Activated CD4-positive, alpha-beta T cell treated with anti-CD3 and anti-CD28 coated beads, Interleukin-2, amount 50 U/mL, for 1 hour (primary cell): ENCODE results near the gene ICOSLG.
"Not testable (repeated sequence)": the region's sequence is repeated elsewhere in the genome, so short reads cannot be mapped to it uniquely, and the experiment has no call there.

Experiments used
- DNase-seq: peaks from one replicate; pipeline ENCODE4 v3.0.0-alpha.2; 2020

The ICOSLG gene

GRCh38 chr21:44263768-44264167 is 23.0 kb upstream of the ICOSLG start:
- no peak for DNase-seq

GRCh38 chr21:44263221-44263760 is 22.5 kb upstream of the ICOSLG start:
- no peak for DNase-seq

- DNase-seq: no peak
Observed at GRCh38 chr21:44262338-44263056, 21.8 kb upstream of the ICOSLG start.

GRCh38 chr21:44261675-44262295 is 21.0 kb upstream of the ICOSLG start, which contains the start of gene DNMT3L:
TSS of gene DNMT3L (minus strand) at chr21:44261897. CDS start at chr21:44261259, 638 bp downstream.
- DNase-seq: no peak

- DNase-seq: no peak
Observed at GRCh38 chr21:44260791-44261631, 20.3 kb upstream of the ICOSLG start.

GRCh38 chr21:44260066-44260465 is 19.3 kb upstream of the ICOSLG start:
- no peak for DNase-seq

GRCh38 chr21:44259082-44259705 is 18.5 kb upstream of the ICOSLG start:
- DNase-seq: no peak

- no peak for DNase-seq
Observed at GRCh38 chr21:44258056-44258725, 17.4 kb upstream of the ICOSLG start.

GRCh38 chr21:44255511-44255981 is 14.8 kb upstream of the ICOSLG start:
- no peak for DNase-seq

GRCh38 chr21:44253832-44254710 is 13.3 kb upstream of the ICOSLG start:
- no peak for DNase-seq

GRCh38 chr21:44249204-44250037 is 8.7 kb upstream of the ICOSLG start:
- not testable (repeated sequence) for DNase-seq

- DNase-seq: not testable (repeated sequence)
Observed at GRCh38 chr21:44247904-44248303, 7.2 kb upstream of the ICOSLG start.

GRCh38 chr21:44243980-44244379 is 3.2 kb upstream of the ICOSLG start:
- not testable (repeated sequence) for DNase-seq

- not testable (repeated sequence) for DNase-seq
Observed at GRCh38 chr21:44241281-44241680, 538 bp upstream of the ICOSLG start.

GRCh38 chr21:44240353-44240752 is 390 bp downstream of the ICOSLG start:
- DNase-seq: not testable (repeated sequence)

GRCh38 chr21:44229561-44229960 is 11.2 kb downstream of the ICOSLG start:
- not testable (repeated sequence) for DNase-seq

- DNase-seq: not testable (repeated sequence)
Observed at GRCh38 chr21:44228109-44228508, 12.6 kb downstream of the ICOSLG start.

GRCh38 chr21:44227614-44228013 is 13.1 kb downstream of the ICOSLG start:
- not testable (repeated sequence) for DNase-seq

- not testable (repeated sequence) for DNase-seq
Observed at GRCh38 chr21:44225605-44226004, 15.1 kb downstream of the ICOSLG start.

GRCh38 chr21:44223334-44223733 is 17.4 kb downstream of the ICOSLG start:
- not testable (repeated sequence) for DNase-seq
